Measurements from ENCODE around the gene PRRC2C.

DNA sequence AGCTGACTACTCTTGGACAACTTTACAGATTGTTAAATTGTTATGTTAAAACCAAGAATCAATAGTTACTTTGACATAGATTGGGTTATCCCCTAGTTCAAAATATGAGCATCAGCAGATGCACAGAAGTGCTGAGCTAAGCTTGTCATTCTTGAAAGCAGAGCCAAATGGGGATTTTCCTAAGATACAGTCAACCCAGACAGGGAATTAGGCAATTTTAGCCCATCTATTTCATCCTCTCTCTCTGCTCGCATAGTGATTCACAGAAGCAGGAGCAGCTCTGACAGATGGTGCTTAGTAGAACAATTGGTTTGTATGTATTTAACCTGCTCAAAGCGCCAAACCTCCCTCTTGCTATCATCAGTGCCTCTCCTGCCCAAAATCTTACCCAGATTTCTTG is 27.9 kb upstream of the PRRC2C start:
- no peak for TF ChIP-seq TAF1 (conservative IDR thresholded peaks at IDR 0.05)
- TF ChIP-seq, protein P1, sequence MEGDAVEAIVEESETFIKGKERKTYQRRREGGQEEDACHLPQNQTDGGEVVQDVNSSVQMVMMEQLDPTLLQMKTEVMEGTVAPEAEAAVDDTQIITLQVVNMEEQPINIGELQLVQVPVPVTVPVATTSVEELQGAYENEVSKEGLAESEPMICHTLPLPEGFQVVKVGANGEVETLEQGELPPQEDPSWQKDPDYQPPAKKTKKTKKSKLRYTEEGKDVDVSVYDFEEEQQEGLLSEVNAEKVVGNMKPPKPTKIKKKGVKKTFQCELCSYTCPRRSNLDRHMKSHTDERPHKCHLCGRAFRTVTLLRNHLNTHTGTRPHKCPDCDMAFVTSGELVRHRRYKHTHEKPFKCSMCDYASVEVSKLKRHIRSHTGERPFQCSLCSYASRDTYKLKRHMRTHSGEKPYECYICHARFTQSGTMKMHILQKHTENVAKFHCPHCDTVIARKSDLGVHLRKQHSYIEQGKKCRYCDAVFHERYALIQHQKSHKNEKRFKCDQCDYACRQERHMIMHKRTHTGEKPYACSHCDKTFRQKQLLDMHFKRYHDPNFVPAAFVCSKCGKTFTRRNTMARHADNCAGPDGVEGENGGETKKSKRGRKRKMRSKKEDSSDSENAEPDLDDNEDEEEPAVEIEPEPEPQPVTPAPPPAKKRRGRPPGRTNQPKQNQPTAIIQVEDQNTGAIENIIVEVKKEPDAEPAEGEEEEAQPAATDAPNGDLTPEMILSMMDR (IDR thresholded peaks at IDR 0.05; ENCODE audit: low read depth, low read length, missing input control), result no peak

Measured in liver (tissue), 3 donors.